ENCODE results near the gene NR5A1.

The NR5A1 gene

GRCh38 chr9:124513376-124513994 is 6.3 kb upstream of the NR5A1 start:
- no peak for DNase-seq

- DNase-seq: no peak
Observed at GRCh38 chr9:124512806-124513204, 5.6 kb upstream of the NR5A1 start.

GRCh38 chr9:124511891-124512805 is 4.9 kb upstream of the NR5A1 start:
- DNase-seq: no peak

- no peak for DNase-seq
Observed at GRCh38 chr9:124511426-124511840, 4.2 kb upstream of the NR5A1 start.

- no peak for DNase-seq
Observed at GRCh38 chr9:124510650-124511425, 3.6 kb upstream of the NR5A1 start.

- no peak for DNase-seq
Observed at GRCh38 chr9:124507880-124508423, 753 bp upstream of the NR5A1 start.

DNA sequence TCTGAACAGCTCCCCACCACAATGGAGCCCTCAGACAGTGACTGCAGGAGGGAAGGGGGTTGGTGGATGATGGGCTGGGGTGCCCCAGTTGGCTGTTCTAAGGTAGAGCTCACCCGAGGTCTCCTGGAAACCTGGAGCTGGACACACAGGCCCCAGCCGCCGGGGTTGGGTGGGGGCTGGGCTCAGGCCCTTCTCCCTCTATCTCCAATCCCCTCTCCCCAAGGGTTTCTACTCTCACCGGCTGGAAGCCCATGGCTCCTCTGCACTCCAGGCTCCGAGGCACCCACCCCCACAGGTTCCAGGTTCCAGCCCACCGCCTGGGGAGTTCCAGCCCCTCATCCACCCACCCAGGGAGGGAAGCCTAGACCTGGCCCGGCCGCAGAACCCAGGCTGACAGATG is 766 bp downstream of the NR5A1 start:
- no peak for DNase-seq

GRCh38 chr9:124505901-124506346 is 1.3 kb downstream of the NR5A1 start:
- DNase-seq: no peak

- no peak for DNase-seq
Observed at GRCh38 chr9:124505006-124505900, 1.9 kb downstream of the NR5A1 start.

- DNase-seq: no peak
Observed at GRCh38 chr9:124504530-124505005, 2.6 kb downstream of the NR5A1 start.

- no peak for DNase-seq
Observed at GRCh38 chr9:124503713-124504529, 3.3 kb downstream of the NR5A1 start.

GRCh38 chr9:124502711-124503702 is 4.2 kb downstream of the NR5A1 start:
- DNase-seq: no peak

- no peak for DNase-seq
Observed at GRCh38 chr9:124501771-124502320, 5.4 kb downstream of the NR5A1 start.

GRCh38 chr9:124500796-124501611 is 6.2 kb downstream of the NR5A1 start:
- no peak for DNase-seq

DNA sequence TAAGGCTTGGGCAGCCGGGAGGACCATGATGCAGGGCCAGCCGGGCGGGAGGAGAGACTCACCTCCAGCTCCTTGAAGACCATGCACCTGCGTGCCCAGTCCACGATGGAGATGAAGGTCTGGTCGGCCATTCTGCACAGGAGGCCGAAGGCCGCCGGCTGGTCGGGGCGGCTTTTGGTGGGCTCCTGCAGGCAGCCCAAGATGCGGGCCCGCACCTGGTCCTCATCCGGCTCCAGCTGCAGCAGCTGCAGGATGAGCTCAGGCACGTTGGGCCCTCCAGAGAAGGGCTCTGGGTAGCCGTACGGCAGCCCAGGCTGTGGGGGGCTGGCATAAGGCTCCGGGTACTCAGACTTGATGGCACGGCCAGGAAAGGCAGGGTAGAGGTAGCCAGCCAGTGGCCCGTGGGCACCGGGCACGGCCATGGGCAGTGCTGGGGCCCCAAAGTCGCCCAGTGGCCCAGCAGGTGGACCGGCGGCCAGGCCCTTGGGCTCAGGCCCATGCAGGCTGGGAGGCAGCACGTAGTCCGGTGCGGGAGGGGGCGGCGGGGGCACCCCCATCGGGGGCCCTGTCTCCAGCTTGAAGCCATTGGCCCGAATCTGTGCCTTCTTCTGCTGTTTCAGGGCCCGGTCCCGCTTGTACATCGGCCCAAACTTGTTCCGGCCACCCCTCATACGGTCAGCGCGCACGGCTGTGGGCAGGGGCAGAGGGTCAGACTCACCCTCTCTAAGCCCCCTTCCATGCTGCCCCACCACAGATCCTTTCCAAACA is 7.0 kb downstream of the NR5A1 start:
- no peak for DNase-seq

DNA sequence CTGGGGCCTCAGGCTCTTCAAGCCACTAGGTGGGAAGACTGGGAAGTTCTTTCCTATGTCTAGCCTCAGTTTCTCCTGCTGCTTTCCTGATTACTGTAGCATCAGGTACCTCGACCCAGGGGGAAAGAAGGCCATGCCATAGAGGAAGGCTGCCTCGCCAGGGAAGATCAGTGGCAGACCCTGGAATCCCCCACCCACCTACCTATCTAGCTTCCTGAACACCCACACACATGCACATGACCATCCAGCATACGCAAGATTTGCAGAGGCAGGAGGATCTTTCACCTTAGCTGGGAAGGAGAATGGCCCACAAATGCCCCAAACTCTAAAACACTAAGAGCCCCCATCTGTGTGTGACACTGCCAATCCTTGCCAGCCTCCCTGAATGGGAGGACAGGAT is 8.0 kb downstream of the NR5A1 start:
- no peak for DNase-seq

GRCh38 chr9:124498499-124499146 is 8.6 kb downstream of the NR5A1 start:
- no peak for DNase-seq

All from right hindlimb (tissue), 1 donor.